ENCODE data around the gene MTCP1. TPM values are rescaled to one million over a fixed set of nuclear protein-coding genes. Genes with fewer than 3 reads are reported as not detected.

MTCP1 gene
- total RNA-seq, 1 experiment from 2014 or later: 49.5 TPM

- Histone ChIP-seq H3K79me2 (ENCODE audit: low read depth) (no peaks in the 10 kb centered on the region; the same call in 1 of the 2 replicates), H3K36me3 (ENCODE audit: low read depth) (no peaks in the 10 kb centered on the region), H3K4me2 (no peak within 1 kb of the TSS), H2AFZ (no peak within 1 kb of the TSS), H3F3A (ENCODE audit: insufficient read depth, low read depth) (peaks cover 12% of the 10 kb centered on the region), H4K20me1 (ENCODE audit: insufficient read depth) (no peaks in the 10 kb centered on the region), H3K9me3 (ENCODE audit: insufficient read depth, low read depth) (no peaks in the 10 kb centered on the region), H3K9me2 (ENCODE audit: insufficient read depth) (no peaks in the 10 kb centered on the region), H3K27me3 (ENCODE audit: insufficient read depth, low read depth) (no peaks in the 10 kb centered on the region), H3K27ac (no peak within 1 kb of the TSS), H3K4me1 (replicated peaks; ENCODE audit: insufficient read depth) (no peaks in the 10 kb centered on the region; the same call in 1 of the 2 replicates), H3K4me3 (no peak within 1 kb of the TSS)
- CTCF ChIA-PET: no interaction called here
- POLR2A ChIA-PET (ENCODE audit: unreplicated experiment): no interaction called here
- DNase-seq: no peak
- TF ChIP-seq EZH2 (IDR thresholded peaks at IDR 0.05; ENCODE audit: low read depth): no peak
- no peak for TF ChIP-seq CTCF (conservative IDR thresholded peaks at IDR 0.05)
- intact Hi-C loops (cut with micrococcal nuclease; ENCODE audit: unreplicated experiment): loop anchor here (10.0 kb wide), 1 partner anchor 648 kb away; the partner anchor contains the start of genes EMD and FLNA
- BruUV-seq (replicated peaks): no TSS peak
Measured at GRCh38 chrX:155022585-155022984, 48.4 kb downstream of the MTCP1 start, which contains the start of gene F8. Gene F8, minus strand, starts transcription at chrX:155022723. Its CDS starts 171 bp downstream, at chrX:155022552.

- Histone ChIP-seq H3K4me1 (replicated peaks; ENCODE audit: insufficient read depth) (no peaks in the 10 kb centered on the region), H3K79me2 (ENCODE audit: low read depth) (no peaks in the 10 kb centered on the region), H3K27ac (no peak overlapping the region), H3K4me3 (no peak overlapping the region), H3K9me2 (ENCODE audit: insufficient read depth) (no peaks in the 10 kb centered on the region), H3K36me3 (ENCODE audit: low read depth) (no peaks in the 10 kb centered on the region), H4K20me1 (ENCODE audit: insufficient read depth) (no peaks in the 10 kb centered on the region), H3K9me3 (ENCODE audit: insufficient read depth, low read depth) (no peaks in the 10 kb centered on the region), H2AFZ (no peak overlapping the region), H3F3A (ENCODE audit: insufficient read depth, low read depth) (no peaks in the 10 kb centered on the region), H3K4me2 (no peak overlapping the region), H3K27me3 (ENCODE audit: insufficient read depth, low read depth) (no peaks in the 10 kb centered on the region)
- intact Hi-C loops (cut with micrococcal nuclease; ENCODE audit: unreplicated experiment): loop anchor here (10.0 kb wide), 1 partner anchor 646 kb away; the partner anchor contains the start of genes EMD and FLNA
- no peak for DNase-seq
- TF ChIP-seq EZH2 (IDR thresholded peaks at IDR 0.05; ENCODE audit: low read depth): no peak
- no peak for TF ChIP-seq CTCF (conservative IDR thresholded peaks at IDR 0.05)
- CTCF ChIA-PET: no interaction called here
- no TSS peak for BruUV-seq (replicated peaks)
- POLR2A ChIA-PET (ENCODE audit: unreplicated experiment): no interaction called here
Measured at GRCh38 chrX:155020591-155020990, 50.3 kb downstream of the MTCP1 start.

Other genes starting within 250 kb of the MTCP1 start
- gene SMIM9, start 236.5 kb downstream of the MTCP1 start, total RNA-seq (2021): not detected in 2 replicates
- gene F8A1, start 184.8 kb downstream of the MTCP1 start, total RNA-seq (2021): 12.1 and 19.6 TPM in 2 replicates
- gene F8, start 48.4 kb downstream of the MTCP1 start, total RNA-seq (2021): 13.8 and 15.2 TPM in 2 replicates
- gene FUNDC2, start 44.3 kb downstream of the MTCP1 start, total RNA-seq (2021): 90.6 and 108 TPM in 2 replicates
- gene CMC4, start within 50 bp of the MTCP1 start, total RNA-seq (2021): 13.7 and 15.8 TPM in 2 replicates
- 40.2 and 52.0 TPM in 2 replicates for gene BRCC3, start 372 bp upstream of the MTCP1 start, total RNA-seq (2021)
- 68.9 and 87.8 TPM in 2 replicates for gene VBP1, start 145.3 kb upstream of the MTCP1 start, total RNA-seq (2021)
- gene RAB39B, start 193.4 kb upstream of the MTCP1 start, total RNA-seq (2021): not detected in 2 replicates